Measurements from ENCODE around the gene SULT2B1. TPM values are rescaled to one million over a fixed set of nuclear protein-coding genes. Genes with fewer than 3 reads are reported as not detected.

SULT2B1 gene
- total and polyA plus RNA-seq, 7 experiments from 2014 or later: 0.41 TPM; not detected in 6

DNA sequence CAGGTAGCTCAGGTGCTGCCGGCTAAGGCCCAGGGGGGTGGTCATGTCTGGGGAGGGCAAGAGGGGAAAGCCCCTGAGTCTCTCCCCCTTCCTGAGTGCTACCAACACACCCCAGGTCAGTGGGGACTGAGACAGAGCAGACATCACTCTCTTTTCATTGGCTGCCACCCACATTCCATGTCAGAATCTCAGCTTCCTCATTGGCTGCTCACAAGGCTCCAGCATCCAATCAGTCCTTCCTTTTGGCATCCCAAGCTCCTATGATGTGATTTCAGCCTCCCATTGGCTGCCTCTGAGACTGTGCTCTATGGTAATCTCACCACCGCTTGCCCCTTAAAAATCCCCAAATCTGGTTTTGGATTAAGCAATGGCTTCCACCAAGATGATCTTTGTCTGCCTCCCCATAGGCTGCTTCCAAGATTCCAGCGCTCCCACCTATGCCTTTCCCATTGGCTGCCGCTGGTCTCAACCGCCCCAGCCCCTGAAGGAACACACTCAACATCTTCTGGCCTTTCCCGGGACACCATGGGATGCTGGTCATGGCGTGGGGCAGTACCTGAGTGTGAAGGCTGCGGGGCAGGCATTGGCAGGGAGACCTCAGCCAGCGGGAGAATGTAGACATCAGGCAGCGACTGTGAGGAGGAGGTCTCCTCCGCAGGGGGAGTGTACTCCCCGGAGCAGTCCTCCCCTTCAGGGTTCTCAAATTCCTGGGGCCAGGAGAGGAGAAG lies 42.3 kb upstream of the SULT2B1 start:
- Mint-ChIP-seq H3K4me1 (peaks cover 11 to 18% (median 13%) of the 10 kb centered on the region in 7 donors), H3K27me3 (no peaks in the 10 kb centered on the region), H3K9me3 (no peaks in the 10 kb centered on the region), H3K4me3 (peak overlapping the region in 3 of 10 donors; percentile 39 to 92 (median 57)), H3K27ac (peak overlapping the region in 3 of 9 donors; percentile 14 to 83 (median 43)), H3K36me3 (peaks cover 0 to 8% (median 0%) of the 10 kb centered on the region in 5 donors)
- POLR2A ChIA-PET: interaction anchor here (0.6 to 2.2 kb wide), 3 partner anchors 75 to 1081 kb away, joined by 3 to 9 read pairs (median 5); partner anchors contain the start of gene PRR12
- Histone ChIP-seq H3K27me3 (ENCODE audit: control insufficient read depth in 2 of 2, insufficient read depth in 2 of 2, low read length in 2 of 2) (no peaks in the 10 kb centered on the region), H3K27ac (ENCODE audit: low read depth, low read length) (no peak overlapping the region), H3K4me1 (ENCODE audit: control insufficient read depth in 2 of 2, insufficient read depth in 2 of 2, low read length in 2 of 2) (peaks cover 21 to 22% of the 10 kb centered on the region in 2 donors), H3K9me3 (ENCODE audit: control insufficient read depth in 2 of 3, low read length in 3 of 3) (no peaks in the 10 kb centered on the region), H3K36me3 (ENCODE audit: control insufficient read depth in 2 of 3, insufficient read depth in 3 of 3, low read length in 3 of 3) (peaks cover 0 to 15% (median 0%) of the 10 kb centered on the region in 3 experiments), H3K4me3 (ENCODE audit: low read length) (no peak overlapping the region)
- ATAC-seq (no peak), DNase-seq (no peak)
- CTCF ChIA-PET: interaction anchor here (1.0 to 3.2 kb wide), 3 partner anchors 20 to 75 kb away, joined by 3 to 24 read pairs (median 4); no protein-coding TSS in a partner anchor
- intact Hi-C loops (cut with micrococcal nuclease): loop anchor here (1.0 to 5.0 kb wide), 11 partner anchors 7 to 732 kb away; partner anchors contain the start of genes CYTH2 (in 1 of the 2), FTL (in 1 of the 2), GRIN2D (in 1 of the 2) and KDELR1 (in 1 of the 2)

DNA sequence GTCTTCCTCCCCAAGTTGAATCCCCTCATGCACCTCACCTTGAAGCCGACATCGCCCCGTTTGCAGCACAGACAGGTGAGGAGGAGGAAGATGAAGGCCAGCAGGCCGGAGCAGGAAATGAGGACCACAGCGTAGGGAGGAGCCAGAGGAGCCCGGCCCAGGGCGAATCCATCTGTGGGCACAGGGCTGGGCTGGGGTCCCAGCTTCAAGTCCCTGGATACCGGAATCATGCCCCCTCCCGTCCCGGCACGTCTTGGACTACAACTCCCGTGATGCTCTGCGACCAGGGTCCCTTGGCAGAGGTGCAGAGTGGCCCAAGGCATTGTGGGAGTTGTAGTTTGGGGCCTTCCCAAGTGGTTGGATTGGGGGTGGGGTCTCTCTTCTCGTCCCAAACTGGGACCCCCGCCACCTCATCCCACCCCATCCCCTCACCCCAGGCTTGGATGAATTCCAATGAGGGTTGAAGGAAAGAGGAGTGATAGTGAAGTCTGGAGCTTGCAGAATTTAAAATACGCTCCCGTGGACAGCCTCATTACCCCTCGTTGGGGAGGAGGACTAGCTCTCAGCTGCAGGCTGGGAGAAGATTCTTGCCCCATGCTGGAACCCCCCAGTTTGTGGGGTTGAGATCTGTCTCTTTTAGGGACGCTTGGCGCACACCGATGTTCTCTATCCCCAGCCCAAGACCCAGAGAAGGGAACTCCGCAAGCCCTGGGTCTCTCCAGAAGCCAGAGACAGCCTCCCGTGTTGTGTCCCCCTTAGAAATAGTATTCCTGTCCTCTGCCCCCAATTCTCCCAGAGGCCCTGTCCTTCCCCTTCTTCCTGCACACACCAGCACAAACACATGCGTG lies 41.3 kb upstream of the SULT2B1 start:
- Mint-ChIP-seq H3K4me3 (peak overlapping the region in 7 of 10 donors; percentile 86 to 94 (median 89)), H3K36me3 (peaks cover 0 to 8% (median 0%) of the 10 kb centered on the region in 5 donors), H3K4me1 (peaks cover 11 to 18% (median 13%) of the 10 kb centered on the region in 7 donors), H3K9me3 (no peaks in the 10 kb centered on the region), H3K27me3 (no peaks in the 10 kb centered on the region), H3K27ac (peak overlapping the region; percentile 40 to 92 (median 86))
- ChIA-PET CTCF (interaction anchor here (0.6 to 1.6 kb wide), 2 partner anchors 21 to 98 kb away, joined by 3 to 4 read pairs; no protein-coding TSS in a partner anchor), POLR2A (interaction anchor here (0.6 kb wide), 1 partner anchor 1080 kb away, joined by 3 read pairs; the partner anchor contains the start of gene PRR12)
- no peaks in the 10 kb centered on the region for H3K9me3 ChIP-seq (ENCODE audit: control insufficient read depth in 2 of 3, low read length in 3 of 3)
- H3K4me1 ChIP-seq (ENCODE audit: control insufficient read depth in 2 of 2, insufficient read depth in 2 of 2, low read length in 2 of 2): peaks cover 21 to 22% of the 10 kb centered on the region in 2 donors
- peak overlapping the region; percentile 66 for H3K27ac ChIP-seq (ENCODE audit: low read depth, low read length)
- intact Hi-C loops (cut with micrococcal nuclease): loop anchor here (1.0 to 5.0 kb wide), 13 partner anchors 8 to 733 kb away; partner anchors contain the start of genes CYTH2 (in 1 of the 2), FTL (in 1 of the 2), GRIN2D (in 1 of the 2) and KDELR1 (in 1 of the 2)
- ATAC-seq: peak; percentile 64
- peaks cover 0 to 15% (median 0%) of the 10 kb centered on the region in 3 experiments for H3K36me3 ChIP-seq (ENCODE audit: control insufficient read depth in 2 of 3, insufficient read depth in 3 of 3, low read length in 3 of 3)
- DNase-seq: peak; percentile 58 to 81 (median 73)
- H3K27me3 ChIP-seq (ENCODE audit: control insufficient read depth in 2 of 2, insufficient read depth in 2 of 2, low read length in 2 of 2): no peaks in the 10 kb centered on the region
- H3K4me3 ChIP-seq (ENCODE audit: low read length): peak overlapping the region; percentile 82

DNA sequence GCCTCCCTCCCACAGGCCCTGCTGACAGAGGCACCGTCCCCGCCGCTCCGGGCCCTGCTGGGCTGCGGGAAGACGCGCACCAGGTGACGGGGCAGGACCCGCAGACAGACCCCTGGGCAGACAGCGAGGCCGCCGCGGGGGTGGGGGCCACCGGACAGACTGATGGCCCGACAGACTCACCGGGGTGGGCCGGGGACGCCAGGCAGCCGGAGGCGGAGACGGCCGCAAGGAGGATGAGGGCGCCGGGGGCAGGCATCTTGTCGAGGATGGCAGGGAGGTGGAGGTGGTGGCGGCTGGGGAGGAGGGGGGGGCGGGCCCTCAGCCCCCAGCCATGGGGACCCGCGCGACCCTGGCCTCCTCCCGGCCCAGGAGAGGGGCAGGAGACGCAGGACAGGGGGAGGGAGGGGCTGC lies 40.6 kb upstream of the SULT2B1 start:
- H3K36me3 ChIP-seq (ENCODE audit: control insufficient read depth in 2 of 3, insufficient read depth in 3 of 3, low read length in 3 of 3): peaks cover 0 to 15% (median 0%) of the 10 kb centered on the region in 3 experiments
- no peaks in the 10 kb centered on the region for H3K9me3 ChIP-seq (ENCODE audit: control insufficient read depth in 2 of 3, low read length in 3 of 3)
- Mint-ChIP-seq H3K27me3 (no peaks in the 10 kb centered on the region), H3K4me3 (peak overlapping the region in 6 of 10 donors; percentile 86 to 94 (median 90)), H3K9me3 (no peaks in the 10 kb centered on the region), H3K4me1 (peaks cover 11 to 18% (median 13%) of the 10 kb centered on the region in 7 donors), H3K27ac (peak overlapping the region in 3 of 9 donors; percentile 81 to 86 (median 83)), H3K36me3 (peaks cover 0 to 5% (median 0%) of the 10 kb centered on the region in 5 donors)
- ATAC-seq (no peak), DNase-seq (peak in 6 of 9 donors; percentile 24 to 53 (median 43))
- ChIA-PET CTCF (interaction anchor here (0.6 kb wide), 1 partner anchor 97 kb away, joined by 3 read pairs; no protein-coding TSS in a partner anchor), POLR2A (no interaction called here)
- peak overlapping the region; percentile 82 for H3K4me3 ChIP-seq (ENCODE audit: low read length)
- H3K4me1 ChIP-seq (ENCODE audit: control insufficient read depth in 2 of 2, insufficient read depth in 2 of 2, low read length in 2 of 2): peaks cover 21 to 22% of the 10 kb centered on the region in 2 donors
- peak overlapping the region; percentile 69 for H3K27ac ChIP-seq (ENCODE audit: low read depth, low read length)
- no peaks in the 10 kb centered on the region for H3K27me3 ChIP-seq (ENCODE audit: control insufficient read depth in 2 of 2, insufficient read depth in 2 of 2, low read length in 2 of 2)
- intact Hi-C loops (cut with micrococcal nuclease): loop anchor here (1.0 to 5.0 kb wide), 9 partner anchors 43 to 734 kb away; partner anchors contain the start of genes CYTH2 (in 1 of the 2), FTL (in 1 of the 2), GRIN2D (in 1 of the 2) and KDELR1 (in 1 of the 2)

DNA sequence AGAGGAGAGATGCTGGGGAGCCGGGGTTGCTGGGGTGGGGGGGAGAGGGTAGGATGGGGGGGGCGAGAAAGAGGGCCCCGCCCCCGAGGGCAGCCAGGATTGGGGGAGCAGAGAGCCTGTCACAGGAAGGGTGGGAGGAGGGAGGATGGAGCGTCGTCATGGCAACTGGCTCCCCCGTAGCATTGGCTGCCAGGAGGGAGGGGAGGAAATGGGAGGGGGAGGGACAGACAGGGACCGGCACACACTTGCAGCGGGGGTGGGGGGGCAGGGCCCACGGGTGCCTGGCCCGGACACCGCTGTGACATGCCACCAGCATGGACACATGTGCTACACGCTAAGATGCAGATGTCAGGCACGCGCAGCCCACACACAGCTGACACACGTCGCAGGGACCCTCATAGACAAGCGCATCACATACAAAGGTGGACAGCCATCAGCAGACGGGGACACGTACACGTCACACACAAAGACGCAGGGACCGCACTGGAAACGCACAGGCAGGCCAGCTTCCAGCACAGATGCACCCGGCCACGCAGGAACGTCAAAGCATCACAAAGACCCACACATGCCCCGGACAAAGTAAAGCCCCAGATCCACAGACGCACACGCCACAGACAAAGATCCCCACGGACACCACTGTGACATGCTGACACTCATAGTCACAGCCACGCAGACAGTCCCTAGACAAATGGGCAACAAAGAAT lies 40.0 kb upstream of the SULT2B1 start, which contains the start of gene LMTK3:
LMTK3 (minus strand) TSS at position 36 of the 704 bp plus-strand sequence. CDS start 259 bp downstream, outside the sequence.
- CTCF ChIA-PET: interaction anchor here (1.0 to 1.6 kb wide), 2 partner anchors 23 to 72 kb away, joined by 4 to 5 read pairs; no protein-coding TSS in a partner anchor
- Mint-ChIP-seq H3K4me3 (peak within 1 kb of the TSS in 7 of 10 donors; percentile 86 to 94 (median 89)), H3K27me3 (no peaks in the 10 kb centered on the region), H3K27ac (peak within 1 kb of the TSS; percentile 40 to 92 (median 86)), H3K9me3 (no peaks in the 10 kb centered on the region), H3K4me1 (peaks cover 11 to 18% (median 13%) of the 10 kb centered on the region in 7 donors), H3K36me3 (peaks cover 0 to 5% (median 0%) of the 10 kb centered on the region in 5 donors)
- H3K36me3 ChIP-seq (ENCODE audit: control insufficient read depth in 2 of 3, insufficient read depth in 3 of 3, low read length in 3 of 3): peaks cover 0 to 15% (median 0%) of the 10 kb centered on the region in 3 experiments
- H3K27me3 ChIP-seq (ENCODE audit: control insufficient read depth in 2 of 2, insufficient read depth in 2 of 2, low read length in 2 of 2): no peaks in the 10 kb centered on the region
- peak; percentile 84 for ATAC-seq
- DNase-seq: peak; percentile 61 to 96 (median 87)
- peaks cover 21 to 22% of the 10 kb centered on the region in 2 donors for H3K4me1 ChIP-seq (ENCODE audit: control insufficient read depth in 2 of 2, insufficient read depth in 2 of 2, low read length in 2 of 2)
- no peaks in the 10 kb centered on the region for H3K9me3 ChIP-seq (ENCODE audit: control insufficient read depth in 2 of 3, low read length in 3 of 3)
- H3K4me3 ChIP-seq (ENCODE audit: low read length): peak within 1 kb of the TSS; percentile 82
- intact Hi-C loops (cut with micrococcal nuclease): loop anchor here (1.0 to 5.0 kb wide), 11 partner anchors 43 to 1129 kb away; partner anchors contain the start of genes CYTH2 (in 1 of the 2), FTL (in 1 of the 2), GRIN2D (in 1 of the 2) and GYS1 (in 1 of the 2)
- POLR2A ChIA-PET: interaction anchor here (1.3 kb wide), 1 partner anchor 19 kb away, joined by 5 read pairs; no protein-coding TSS in a partner anchor
- H3K27ac ChIP-seq (ENCODE audit: low read depth, low read length): peak within 1 kb of the TSS; percentile 82

DNA sequence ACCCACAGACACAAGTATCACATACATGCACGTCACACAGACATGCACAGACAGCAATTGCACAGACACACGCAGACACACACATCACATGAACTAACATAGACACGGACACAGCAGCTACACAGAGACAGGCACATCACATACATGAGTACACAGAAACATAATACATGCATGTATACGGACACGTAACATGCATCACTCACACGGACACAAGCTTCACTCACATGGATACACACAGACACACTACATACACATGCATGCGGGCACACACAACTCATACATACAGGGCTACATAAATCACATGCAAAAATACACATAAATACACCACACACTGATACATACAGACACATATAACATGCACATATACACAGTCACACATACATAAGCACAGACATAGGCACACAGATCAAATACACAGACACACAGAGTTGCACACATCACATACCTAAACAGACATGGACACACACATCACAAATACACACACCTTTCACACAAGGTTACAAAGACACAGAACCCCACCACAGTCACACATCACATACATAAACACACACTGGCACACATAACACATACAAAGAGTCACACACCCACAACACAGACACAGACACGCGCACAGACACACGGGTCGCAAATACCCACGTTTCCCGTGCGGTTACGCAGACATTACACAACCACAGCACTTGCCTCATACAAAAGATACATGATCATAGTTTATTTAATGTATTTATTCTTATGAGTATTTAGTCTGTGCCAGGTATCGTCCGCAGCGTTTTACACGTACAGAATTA lies 39.3 kb upstream of the SULT2B1 start:
- H3K4me1 Mint-ChIP-seq: peaks cover 11 to 18% (median 13%) of the 10 kb centered on the region in 7 donors
- Histone ChIP-seq H3K9me3 (ENCODE audit: control insufficient read depth in 2 of 3, low read length in 3 of 3) (no peaks in the 10 kb centered on the region), H3K4me1 (ENCODE audit: control insufficient read depth in 2 of 2, insufficient read depth in 2 of 2, low read length in 2 of 2) (peaks cover 21 to 22% of the 10 kb centered on the region in 2 donors), H3K27ac (ENCODE audit: low read depth, low read length) (peak overlapping the region; percentile 82), H3K4me3 (ENCODE audit: low read length) (peak overlapping the region; percentile 72), H3K36me3 (ENCODE audit: control insufficient read depth in 2 of 3, insufficient read depth in 3 of 3, low read length in 3 of 3) (peaks cover 0 to 13% (median 0%) of the 10 kb centered on the region in 3 experiments), H3K27me3 (ENCODE audit: control insufficient read depth in 2 of 2, insufficient read depth in 2 of 2, low read length in 2 of 2) (no peaks in the 10 kb centered on the region)
- H3K36me3 Mint-ChIP-seq: peaks cover 0 to 4% (median 0%) of the 10 kb centered on the region in 5 donors
- CTCF ChIA-PET: interaction anchor here (1.0 to 1.6 kb wide), 2 partner anchors 24 to 71 kb away, joined by 4 to 5 read pairs; no protein-coding TSS in a partner anchor
- POLR2A ChIA-PET: interaction anchor here (1.3 kb wide), 1 partner anchor 20 kb away, joined by 5 read pairs; no protein-coding TSS in a partner anchor
- H3K27me3 Mint-ChIP-seq: no peaks in the 10 kb centered on the region
- ATAC-seq (no peak), DNase-seq (peak in 2 of 9 donors; percentile 33)
- H3K9me3 Mint-ChIP-seq: no peaks in the 10 kb centered on the region
- no peak overlapping the region for H3K27ac Mint-ChIP-seq
- intact Hi-C loops (cut with micrococcal nuclease): loop anchor here (1.0 to 5.0 kb wide), 10 partner anchors 19 to 1128 kb away; partner anchors contain the start of genes FTL (in 1 of the 2), GRIN2D (in 1 of the 2), GRWD1 (in 1 of the 2) and GYS1 (in 1 of the 2)
- H3K4me3 Mint-ChIP-seq: no peak overlapping the region
